Activated naive CD8-positive, alpha-beta T cell treated with anti-CD3 and anti-CD28 coated beads, Interleukin-2, amount 10 ng/mL, durations not matched to agents 7 days and 5 days (primary cell): ENCODE measurements around the gene ZNRF3. TPM values are rescaled to one million over a fixed set of nuclear protein-coding genes. Genes with fewer than 3 reads are reported as not detected.

Source experiments
- ATAC-seq: fragments of 150-1000 bp; cut with Tn5 transposase; one replicate; pipeline ENCODE4 v1.10.0; 2021; ENCODE audit warnings: low read depth, moderate library complexity
- POLR2A ChIA-PET: fragments of 350-600 bp; sonication (Branson Sonifier 250); formaldehyde crosslinking; loops from one replicate; lab custom pipeline; 2021; ENCODE audit warnings: antibody characterized with exemption; lab: Charles Lee
- DNase-seq: peaks from one replicate; pipeline ENCODE4 v3.0.0; 2021
- H3K27ac Mint-ChIP-seq: one replicate; pipeline ENCODE4 v1.8.0; 2022; ENCODE audit warnings: mild to moderate bottlenecking, mixed read lengths
- H3K27me3 Mint-ChIP-seq: one replicate; pipeline ENCODE4 v1.8.0; 2022; ENCODE audit warnings: mild to moderate bottlenecking, moderate library complexity, mixed read lengths
- H3K36me3 Mint-ChIP-seq: one replicate; pipeline ENCODE4 v1.8.0; 2021; ENCODE audit warnings: mild to moderate bottlenecking, mixed read lengths
- H3K4me1 Mint-ChIP-seq: one replicate; pipeline ENCODE4 v1.8.0; 2021; ENCODE audit warnings: mixed read lengths
- H3K4me3 Mint-ChIP-seq: one replicate; pipeline ENCODE4 v1.8.0; 2022; ENCODE audit warnings: mild to moderate bottlenecking, moderate library complexity, mixed read lengths
- H3K9me3 Mint-ChIP-seq: one replicate; pipeline ENCODE4 v1.8.0; 2021; ENCODE audit warnings: mixed read lengths
- total RNA-seq, 2 experiments: library from RNA; stranded (reverse); gene quantifications; one replicate each; pipeline ENCODE4 v1.2.3, GENCODE V29; 2021

Gene ZNRF3
- total RNA-seq, 2 experiments from 2014 or later = 1.0 to 1.1 TPM

DNA sequence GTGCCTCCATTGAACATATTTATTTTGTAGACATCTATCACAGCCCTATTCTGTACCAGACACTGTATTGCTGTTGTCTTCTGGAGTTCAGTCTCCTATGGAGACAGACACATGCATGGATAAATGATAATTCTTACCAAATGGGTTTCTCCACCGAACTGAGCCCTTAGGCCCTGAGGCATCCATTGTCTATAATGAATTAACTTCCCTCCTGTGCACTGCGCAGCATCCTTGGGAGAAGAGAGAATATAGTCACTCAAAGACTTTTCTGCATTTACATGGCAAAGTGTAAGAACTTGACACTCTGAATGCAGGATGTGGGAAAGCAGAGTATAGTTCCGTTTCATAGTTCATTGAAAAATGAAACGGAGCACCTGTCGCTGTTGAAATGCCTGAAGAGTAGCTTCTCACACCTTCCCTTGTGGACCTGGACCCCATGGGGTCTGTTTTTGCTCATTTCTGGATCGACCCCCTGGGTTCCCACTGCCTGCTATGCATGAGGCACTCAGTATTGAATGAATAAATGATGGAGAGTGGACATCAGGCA, 6.2 kb downstream of the ZNRF3 start:
- ATAC-seq (no peak), DNase-seq (no peak)
- H3K27ac Mint-ChIP-seq = no peak overlapping the region
- H3K27me3 Mint-ChIP-seq = peaks cover 46% of the 10 kb centered on the region
- POLR2A ChIA-PET = no interaction called here
- H3K9me3 Mint-ChIP-seq = no peaks in the 10 kb centered on the region
- no peak overlapping the region for H3K4me3 Mint-ChIP-seq
- peaks cover 5% of the 10 kb centered on the region for H3K4me1 Mint-ChIP-seq
- no peaks in the 10 kb centered on the region for H3K36me3 Mint-ChIP-seq

DNA sequence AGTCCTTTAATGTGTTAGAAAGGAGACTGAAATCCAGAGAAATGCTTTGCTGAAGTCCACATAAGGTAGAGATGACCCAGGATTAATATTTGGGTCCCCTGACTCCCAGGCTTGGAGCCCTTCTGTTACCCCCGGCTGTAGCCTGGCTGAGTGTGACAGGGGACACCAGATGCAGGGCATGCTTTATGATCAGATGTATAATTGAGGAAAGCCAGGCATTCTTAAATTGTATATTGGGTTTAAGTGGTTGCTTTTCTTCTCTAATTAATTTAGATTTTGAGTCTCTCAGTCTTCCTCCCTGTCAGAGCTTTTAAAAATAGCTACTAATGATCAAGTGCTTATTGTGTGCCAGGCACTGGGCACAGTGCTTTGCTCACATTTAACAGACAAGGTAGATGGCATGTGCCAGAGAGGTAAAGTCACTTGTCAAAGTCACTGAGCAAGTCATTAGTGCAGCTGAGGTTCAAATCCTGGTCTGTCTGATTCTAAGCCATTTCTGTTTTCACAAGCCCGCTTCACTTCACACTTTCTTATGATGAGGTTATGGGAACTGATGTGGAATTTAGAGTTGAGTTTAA, 7.9 kb downstream of the ZNRF3 start:
- no peak for ATAC-seq
- Mint-ChIP-seq H3K4me3 (no peak overlapping the region), H3K36me3 (no peaks in the 10 kb centered on the region), H3K27ac (no peak overlapping the region), H3K9me3 (no peaks in the 10 kb centered on the region), H3K4me1 (peaks cover 4% of the 10 kb centered on the region), H3K27me3 (peaks cover 34% of the 10 kb centered on the region)
- POLR2A ChIA-PET = no interaction called here
- DNase-seq = no peak

- Mint-ChIP-seq H3K36me3 (no peaks in the 10 kb centered on the region), H3K4me3 (no peak overlapping the region), H3K27ac (no peak overlapping the region), H3K9me3 (no peaks in the 10 kb centered on the region), H3K27me3 (peaks cover 24% of the 10 kb centered on the region), H3K4me1 (peaks cover 7% of the 10 kb centered on the region)
- DNase-seq (no peak), ATAC-seq (no peak)
- POLR2A ChIA-PET = no interaction called here
These were observed 8.9 kb downstream of the ZNRF3 start for GRCh38 chr22:28892175-28892731.

DNA sequence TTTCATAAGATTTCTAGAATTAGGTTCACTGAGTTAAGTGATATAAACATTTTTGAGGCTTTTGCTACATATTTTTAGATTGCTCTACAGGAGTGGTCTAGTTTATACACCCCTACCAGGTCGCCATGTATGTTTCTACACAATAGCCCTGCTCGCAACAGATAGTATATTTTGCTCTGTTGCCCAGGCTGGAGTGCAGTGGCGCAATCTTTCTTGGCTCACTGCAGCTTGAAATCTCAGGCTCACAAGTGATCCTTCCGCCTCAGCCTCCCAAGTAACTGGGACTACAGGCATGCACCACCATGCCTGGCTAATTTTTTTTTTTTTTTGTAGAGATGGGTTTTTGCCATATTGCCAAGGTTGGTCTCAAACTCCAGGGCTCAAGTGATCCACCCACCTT, 10.4 kb downstream of the ZNRF3 start:
- Mint-ChIP-seq H3K4me1 (peaks cover 11% of the 10 kb centered on the region), H3K9me3 (no peaks in the 10 kb centered on the region), H3K27ac (no peak overlapping the region), H3K36me3 (no peaks in the 10 kb centered on the region), H3K27me3 (peaks cover 20% of the 10 kb centered on the region), H3K4me3 (no peak overlapping the region)
- ATAC-seq = no peak
- no peak for DNase-seq
- POLR2A ChIA-PET = no interaction called here

GRCh38 chr22:28894334-28894733, 11.0 kb downstream of the ZNRF3 start:
- H3K27ac Mint-ChIP-seq = no peak overlapping the region
- peaks cover 17% of the 10 kb centered on the region for H3K27me3 Mint-ChIP-seq
- no peaks in the 10 kb centered on the region for H3K36me3 Mint-ChIP-seq
- ATAC-seq (no peak), DNase-seq (no peak)
- H3K9me3 Mint-ChIP-seq = no peaks in the 10 kb centered on the region
- no peak overlapping the region for H3K4me3 Mint-ChIP-seq
- POLR2A ChIA-PET = interaction anchor here (1.0 kb wide), 1 partner anchor 11 kb away, joined by 3 read pairs; the partner anchor contains the start of gene ZNRF3
- H3K4me1 Mint-ChIP-seq = peaks cover 15% of the 10 kb centered on the region

GRCh38 chr22:28894807-28895206, 11.4 kb downstream of the ZNRF3 start:
- ATAC-seq (no peak), DNase-seq (no peak)
- no peaks in the 10 kb centered on the region for H3K36me3 Mint-ChIP-seq
- no peaks in the 10 kb centered on the region for H3K9me3 Mint-ChIP-seq
- POLR2A ChIA-PET = interaction anchor here (1.0 kb wide), 1 partner anchor 12 kb away, joined by 3 read pairs; the partner anchor contains the start of gene ZNRF3
- H3K4me3 Mint-ChIP-seq = no peak overlapping the region
- H3K27ac Mint-ChIP-seq = no peak overlapping the region
- H3K4me1 Mint-ChIP-seq = peaks cover 16% of the 10 kb centered on the region
- peaks cover 17% of the 10 kb centered on the region for H3K27me3 Mint-ChIP-seq

DNA sequence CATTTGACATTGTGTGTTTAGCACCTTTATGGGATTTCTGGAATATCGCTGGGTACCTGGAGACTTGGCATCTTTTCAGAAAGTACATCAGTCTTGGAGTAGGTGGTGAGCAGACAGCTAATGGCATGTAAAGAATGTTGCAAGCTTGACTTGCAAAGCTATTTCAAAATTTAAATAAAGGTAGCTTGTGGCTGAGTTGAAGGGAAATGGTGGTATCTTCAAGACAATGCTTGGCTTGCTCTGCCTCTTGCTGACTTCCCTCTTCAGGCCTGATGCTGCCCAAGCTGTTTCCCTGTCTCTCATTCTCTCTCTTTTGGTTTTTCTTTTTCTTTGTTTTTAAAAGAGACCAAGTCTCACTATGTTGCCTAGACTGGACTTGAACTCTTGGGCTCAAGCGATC, 13.2 kb downstream of the ZNRF3 start:
- no peaks in the 10 kb centered on the region for H3K9me3 Mint-ChIP-seq
- peaks cover 21% of the 10 kb centered on the region for H3K4me1 Mint-ChIP-seq
- no peak for DNase-seq
- no peak for ATAC-seq
- H3K27ac Mint-ChIP-seq = no peak overlapping the region
- POLR2A ChIA-PET = interaction anchor here (1.0 to 1.2 kb wide), 2 partner anchors 12 to 13 kb away, joined by 3 to 4 read pairs; partner anchors contain the start of gene ZNRF3
- no peak overlapping the region for H3K4me3 Mint-ChIP-seq
- H3K27me3 Mint-ChIP-seq = peaks cover 18% of the 10 kb centered on the region
- H3K36me3 Mint-ChIP-seq = no peaks in the 10 kb centered on the region

- Mint-ChIP-seq H3K27me3 (peaks cover 22% of the 10 kb centered on the region), H3K36me3 (no peaks in the 10 kb centered on the region), H3K4me3 (no peak overlapping the region), H3K27ac (no peak overlapping the region), H3K4me1 (peaks cover 21% of the 10 kb centered on the region), H3K9me3 (no peaks in the 10 kb centered on the region)
- no peak for DNase-seq
- POLR2A ChIA-PET = no interaction called here
- no peak for ATAC-seq
These were observed 14.9 kb downstream of the ZNRF3 start for GRCh38 chr22:28898233-28898629.

DNA sequence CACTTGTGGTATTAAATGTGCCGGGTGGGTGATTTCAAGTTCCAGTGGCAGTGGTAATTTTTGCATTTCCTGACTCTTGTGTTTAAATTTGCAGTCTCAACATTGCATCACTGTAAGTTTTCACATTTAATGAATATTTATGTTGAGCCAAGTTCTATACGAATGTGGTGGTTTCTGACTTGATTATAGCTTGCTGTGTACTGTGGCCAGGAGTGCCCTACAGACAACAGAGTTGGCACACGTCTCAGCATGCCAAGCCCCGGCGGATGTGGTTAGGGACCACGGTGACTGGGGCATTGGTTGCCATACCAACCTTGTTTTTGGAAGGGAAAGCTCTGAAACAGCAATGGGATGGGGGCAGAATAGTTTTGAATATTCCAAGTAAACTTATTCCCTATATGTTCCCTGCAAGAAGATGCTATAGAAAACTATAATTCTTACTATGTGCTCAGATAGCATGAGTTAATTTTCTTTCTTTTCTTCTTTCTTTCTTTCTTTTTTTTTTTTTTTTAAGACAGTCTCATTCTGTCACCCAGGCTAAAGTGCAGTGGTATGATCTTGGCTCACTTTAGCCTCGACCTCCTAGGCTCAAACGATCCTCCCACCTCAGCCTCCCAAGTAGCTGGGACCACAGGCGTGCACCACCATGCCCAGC, 16.0 kb downstream of the ZNRF3 start:
- POLR2A ChIA-PET = no interaction called here
- Mint-ChIP-seq H3K9me3 (no peaks in the 10 kb centered on the region), H3K27ac (peak overlapping the region; percentile 25), H3K4me1 (peaks cover 21% of the 10 kb centered on the region), H3K36me3 (no peaks in the 10 kb centered on the region), H3K4me3 (peak overlapping the region; percentile 11), H3K27me3 (peaks cover 26% of the 10 kb centered on the region)
- DNase-seq = peak; percentile 39
- ATAC-seq = peak; percentile 47

GRCh38 chr22:28900379-28900925, 17.1 kb downstream of the ZNRF3 start:
- Mint-ChIP-seq H3K27ac (no peak overlapping the region), H3K36me3 (no peaks in the 10 kb centered on the region), H3K4me3 (no peak overlapping the region), H3K9me3 (no peaks in the 10 kb centered on the region), H3K4me1 (peaks cover 20% of the 10 kb centered on the region), H3K27me3 (peaks cover 30% of the 10 kb centered on the region)
- POLR2A ChIA-PET = interaction anchor here (0.5 kb wide), 1 partner anchor 82 kb away, joined by 4 read pairs; no protein-coding TSS in a partner anchor
- ATAC-seq = no peak
- DNase-seq = no peak

- H3K36me3 Mint-ChIP-seq = no peaks in the 10 kb centered on the region
These were observed 19.1 kb downstream of the ZNRF3 start for GRCh38 chr22:28902490-28902889.

GRCh38 chr22:28903080-28903479, 19.7 kb downstream of the ZNRF3 start:
- no peak overlapping the region for H3K4me3 Mint-ChIP-seq
- H3K27me3 Mint-ChIP-seq = peaks cover 30% of the 10 kb centered on the region
- peaks cover 24% of the 10 kb centered on the region for H3K4me1 Mint-ChIP-seq
- no peaks in the 10 kb centered on the region for H3K36me3 Mint-ChIP-seq
- H3K27ac Mint-ChIP-seq = no peak overlapping the region
- DNase-seq (no peak), ATAC-seq (no peak)
- H3K9me3 Mint-ChIP-seq = no peaks in the 10 kb centered on the region
- POLR2A ChIA-PET = no interaction called here

More at GRCh38 chr22:28902490-28902889, 19.1 kb downstream of the ZNRF3 start:
- peaks cover 31% of the 10 kb centered on the region for H3K27me3 Mint-ChIP-seq
- no peak overlapping the region for H3K27ac Mint-ChIP-seq
- no peak overlapping the region for H3K4me3 Mint-ChIP-seq
- peaks cover 21% of the 10 kb centered on the region for H3K4me1 Mint-ChIP-seq
- H3K9me3 Mint-ChIP-seq = no peaks in the 10 kb centered on the region
- DNase-seq (no peak), ATAC-seq (no peak)
- POLR2A ChIA-PET = interaction anchor here (0.6 kb wide), 1 partner anchor 33 kb away, joined by 4 read pairs; no protein-coding TSS in a partner anchor

DNA sequence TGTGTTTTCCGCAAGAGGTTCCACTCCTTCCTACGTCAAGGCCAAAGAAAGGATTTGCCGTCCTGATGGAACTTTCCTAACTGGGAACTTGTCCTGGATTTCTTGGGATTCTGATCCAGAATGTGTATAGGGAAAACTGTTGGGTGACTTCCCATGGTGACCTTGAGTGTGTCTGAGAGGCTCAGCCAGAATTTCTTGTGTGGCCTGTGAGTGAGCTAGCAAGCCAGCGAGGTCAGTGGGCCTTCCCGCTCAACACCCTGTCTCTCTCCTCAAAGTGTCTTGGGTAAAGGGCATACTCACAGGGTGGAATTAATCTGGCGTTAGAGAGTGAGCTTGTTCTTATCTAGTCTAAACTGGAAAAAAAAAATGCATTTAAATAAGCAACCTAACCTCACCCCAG, 20.4 kb downstream of the ZNRF3 start:
- H3K27me3 Mint-ChIP-seq = peaks cover 27% of the 10 kb centered on the region
- no peak for ATAC-seq
- H3K4me3 Mint-ChIP-seq = no peak overlapping the region
- peaks cover 24% of the 10 kb centered on the region for H3K4me1 Mint-ChIP-seq
- no peak for DNase-seq
- no peak overlapping the region for H3K27ac Mint-ChIP-seq
- H3K36me3 Mint-ChIP-seq = no peaks in the 10 kb centered on the region
- POLR2A ChIA-PET = no interaction called here
- no peaks in the 10 kb centered on the region for H3K9me3 Mint-ChIP-seq
